Esophagus squamous epithelium (tissue), 5 donors: Measurements from ENCODE around the gene ATP10B. TPM values are rescaled to one million over a fixed set of nuclear protein-coding genes. Genes with fewer than 3 reads are reported as not detected.

Experiments
- DNase-seq: peaks from one replicate; lab custom pipeline; 2025; lab: John Stamatoyannopoulos, UW
- H3K27ac ChIP-seq, 4 donors: fragments of 200-600 bp; sonication (generic); one replicate each; pipeline ENCODE4 v1.5.1; 2016 to 2019; ENCODE audit warnings: mild to moderate bottlenecking in 1 of 4
- H3K27me3 ChIP-seq, 4 donors: fragments of 200-600 bp; sonication (generic); 1 replicate in 3 of 4; 2 replicates in 1 of 4; pipeline versions ENCODE4 v1.5.1 to v1.6.0; 2017 to 2021; ENCODE audit warnings: antibody characterized with exemption in 1 of 4
- H3K36me3 ChIP-seq, 3 donors: fragments of 200-600 bp; sonication (generic); one replicate each; pipeline ENCODE4 v1.5.1; 2016 to 2019
- H3K4me1 ChIP-seq, 3 donors: fragments of 200-600 bp; sonication (generic); one replicate each; pipeline ENCODE4 v1.5.1; 2017 to 2019
- H3K4me3 ChIP-seq, 4 donors: fragments of 200-600 bp; sonication (generic); 1 replicate in 3 of 4; 2 replicates in 1 of 4; pipeline ENCODE4 v1.5.1; 2016 to 2019; ENCODE audit warnings: mild to moderate bottlenecking in 2 of 4, moderate library complexity in 1 of 4
- H3K9me3 ChIP-seq, 3 donors: fragments of 200-600 bp; sonication (generic); one replicate each; pipeline ENCODE4 v1.5.1; 2016 to 2019
- POLR2A ChIP-seq, 4 donors: fragments of 450-650 bp; IDR thresholded peaks; one replicate each; pipeline ENCODE4 v1.6.1; 2017; ENCODE audit warnings: antibody characterized with exemption in 4 of 4, mild to moderate bottlenecking in 4 of 4, moderate library complexity in 3 of 4
- WGBS, 2 donors: methylation state at CpG; one replicate each; pipeline ENCODE4 v1.1.5; 2018; 5-methylcytosine and 5-hydroxymethylcytosine counted together
- intact Hi-C: fragments of 100-400 bp; cut with DNase I; formaldehyde crosslinking; loops from one replicate; pipeline ENCODE4 v1.15.0; 2022
- total RNA-seq, 4 donors: library from RNA; depleted of rRNA; stranded (reverse); fragments of >200 nt; gene quantifications; one replicate each; pipeline ENCODE4 v1.1.0, GENCODE V29; 2016
- TF ChIP-seq, protein P1 (sequence below), 6 experiments: fragments of 450-650 bp in 4 of 6; fragments of 200-600 bp in 2 of 6; sonication (generic) in 2 of 6; IDR thresholded peaks; one replicate each; pipeline ENCODE4 v1.5.1; 2016 to 2019; ENCODE audit warnings: antibody characterized with exemption in 6 of 6, mild to moderate bottlenecking in 4 of 6, moderate library complexity in 4 of 6
- donor health status: DM: yes; HTN: yes; CAD: no.

ATP10B gene
- total RNA-seq, 4 donors from 2014 or later: 6.1 to 26.6 (median 14.4) TPM

DNA sequence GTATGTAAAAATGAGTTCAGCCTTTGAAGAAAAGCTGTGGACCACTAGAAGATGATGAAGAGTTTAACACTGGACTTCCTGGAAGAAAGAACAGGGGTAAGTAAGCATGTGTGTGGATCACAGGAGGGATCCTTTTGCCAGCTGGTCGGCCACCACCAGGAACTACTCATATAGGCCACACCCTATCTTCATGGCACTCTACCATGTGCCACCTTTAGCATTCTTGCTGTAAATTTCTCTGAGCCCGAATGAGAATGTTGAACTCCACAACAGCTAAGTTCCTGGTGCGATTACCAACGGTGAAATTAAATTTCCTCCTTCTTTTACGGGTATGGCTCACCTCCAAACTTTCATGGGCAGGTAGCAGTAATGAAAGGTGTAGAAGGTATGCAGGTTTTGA lies 102.3 kb downstream of the ATP10B start:
- Histone ChIP-seq H3K36me3 (no peaks in the 10 kb centered on the region), H3K4me1 (no peaks in the 10 kb centered on the region), H3K4me3 (no peak overlapping the region), H3K9me3 (no peaks in the 10 kb centered on the region), H3K27me3 (no peaks in the 10 kb centered on the region), H3K27ac (no peak overlapping the region)
- TF ChIP-seq, protein P1, sequence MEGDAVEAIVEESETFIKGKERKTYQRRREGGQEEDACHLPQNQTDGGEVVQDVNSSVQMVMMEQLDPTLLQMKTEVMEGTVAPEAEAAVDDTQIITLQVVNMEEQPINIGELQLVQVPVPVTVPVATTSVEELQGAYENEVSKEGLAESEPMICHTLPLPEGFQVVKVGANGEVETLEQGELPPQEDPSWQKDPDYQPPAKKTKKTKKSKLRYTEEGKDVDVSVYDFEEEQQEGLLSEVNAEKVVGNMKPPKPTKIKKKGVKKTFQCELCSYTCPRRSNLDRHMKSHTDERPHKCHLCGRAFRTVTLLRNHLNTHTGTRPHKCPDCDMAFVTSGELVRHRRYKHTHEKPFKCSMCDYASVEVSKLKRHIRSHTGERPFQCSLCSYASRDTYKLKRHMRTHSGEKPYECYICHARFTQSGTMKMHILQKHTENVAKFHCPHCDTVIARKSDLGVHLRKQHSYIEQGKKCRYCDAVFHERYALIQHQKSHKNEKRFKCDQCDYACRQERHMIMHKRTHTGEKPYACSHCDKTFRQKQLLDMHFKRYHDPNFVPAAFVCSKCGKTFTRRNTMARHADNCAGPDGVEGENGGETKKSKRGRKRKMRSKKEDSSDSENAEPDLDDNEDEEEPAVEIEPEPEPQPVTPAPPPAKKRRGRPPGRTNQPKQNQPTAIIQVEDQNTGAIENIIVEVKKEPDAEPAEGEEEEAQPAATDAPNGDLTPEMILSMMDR (IDR thresholded peaks at IDR 0.05): no peak
- no peak for TF ChIP-seq POLR2A (IDR thresholded peaks at IDR 0.05)
- no peak for DNase-seq
- intact Hi-C loops: no loop called here
- 86 to 90% methylated on average over 5 of the region's 5 CpGs for WGBS, 2 donors

GRCh38 chr5:160749026-160749425 lies 103.0 kb downstream of the ATP10B start:
- Histone ChIP-seq H3K36me3 (no peaks in the 10 kb centered on the region), H3K4me3 (no peak overlapping the region), H3K4me1 (no peaks in the 10 kb centered on the region), H3K9me3 (no peaks in the 10 kb centered on the region), H3K27me3 (no peaks in the 10 kb centered on the region), H3K27ac (no peak overlapping the region)
- intact Hi-C loops: no loop called here
- DNase-seq: no peak
- no peak for TF ChIP-seq POLR2A (IDR thresholded peaks at IDR 0.05)
- TF ChIP-seq, protein P1 (IDR thresholded peaks at IDR 0.05): no peak
- WGBS, 2 donors: 92 to 94% methylated on average over 3 of the region's 3 CpGs

DNA sequence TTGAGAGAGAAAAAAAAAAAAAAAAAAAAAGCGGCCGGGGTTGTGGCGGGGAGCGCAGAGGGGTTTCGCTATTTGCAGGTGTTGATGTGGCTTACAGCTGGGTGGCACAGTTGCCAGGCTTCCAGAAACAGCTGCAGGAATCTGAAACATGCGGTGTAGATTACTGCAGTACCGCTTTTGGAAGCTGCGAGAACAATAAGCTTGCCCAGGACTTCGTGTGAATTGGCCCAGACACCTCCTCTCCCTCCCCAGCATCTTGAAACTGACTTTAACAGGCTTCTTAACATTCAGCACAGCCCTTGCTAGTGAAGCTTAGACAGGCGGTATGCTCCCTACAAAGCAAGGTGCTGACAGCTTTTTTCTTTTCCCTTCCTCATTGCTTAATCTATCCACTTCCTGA lies 104.0 kb downstream of the ATP10B start:
- Histone ChIP-seq H3K4me3 (no peak overlapping the region), H3K4me1 (no peaks in the 10 kb centered on the region), H3K36me3 (no peaks in the 10 kb centered on the region), H3K27me3 (no peaks in the 10 kb centered on the region), H3K27ac (no peak overlapping the region), H3K9me3 (no peaks in the 10 kb centered on the region)
- TF ChIP-seq POLR2A (IDR thresholded peaks at IDR 0.05): no peak
- TF ChIP-seq, protein P1 (IDR thresholded peaks at IDR 0.05): no peak
- intact Hi-C loops: no loop called here
- DNase-seq: no peak
- 62 to 72% methylated on average over 10 of the region's 10 CpGs for WGBS, 2 donors

GRCh38 chr5:160747559-160747958 lies 104.5 kb downstream of the ATP10B start:
- H3K4me1 ChIP-seq: no peaks in the 10 kb centered on the region
- intact Hi-C loops: no loop called here
- no peaks in the 10 kb centered on the region for H3K27me3 ChIP-seq
- no peaks in the 10 kb centered on the region for H3K9me3 ChIP-seq
- H3K4me3 ChIP-seq: no peak overlapping the region
- H3K27ac ChIP-seq: no peak overlapping the region
- 79 to 86% methylated on average over 1 of the region's 1 CpG for WGBS, 2 donors
- DNase-seq: no peak
- TF ChIP-seq POLR2A (IDR thresholded peaks at IDR 0.05): no peak
- TF ChIP-seq, protein P1 (IDR thresholded peaks at IDR 0.05): no peak
- no peaks in the 10 kb centered on the region for H3K36me3 ChIP-seq

- intact Hi-C loops: no loop called here
- no peaks in the 10 kb centered on the region for H3K27me3 ChIP-seq
- H3K4me1 ChIP-seq: no peaks in the 10 kb centered on the region
- H3K9me3 ChIP-seq: no peaks in the 10 kb centered on the region
- H3K36me3 ChIP-seq: no peaks in the 10 kb centered on the region
- no peak for DNase-seq
- H3K27ac ChIP-seq: no peak overlapping the region
- no peak overlapping the region for H3K4me3 ChIP-seq
- 56 to 67% methylated on average over 6 to 7 of the region's 7 CpGs for WGBS, 2 donors
- TF ChIP-seq POLR2A (IDR thresholded peaks at IDR 0.05): no peak
- TF ChIP-seq, protein P1 (IDR thresholded peaks at IDR 0.05): no peak
Measured at GRCh38 chr5:160744268-160745101, 107.5 kb downstream of the ATP10B start.
